A549 (cell line): ENCODE results near the gene KRTAP16-1.

ENCODE experiments used
- CBX2 ChIP-seq: fragments of 200-600 bp; sonication (generic); IDR thresholded peaks from 2 replicates; pipeline ENCODE4 v1.6.1; 2016; ENCODE audit warnings: low read depth, mild to moderate bottlenecking, borderline replicate concordance
- E2F6 ChIP-seq: IDR thresholded peaks from 2 replicates; pipeline ENCODE4 v1.6.1; 2012; ENCODE audit warnings: low read depth, borderline replicate concordance
- HMGXB4 ChIP-seq: fragments of 250-450 bp; sonication (Bioruptor Pico); IDR thresholded peaks from 2 replicates; pipeline ENCODE4 v1.5.0; 2021; ENCODE audit warnings: mild to moderate bottlenecking, moderate library complexity, borderline replicate concordance

GRCh38 chr17:41284546-41284945 lies 24.6 kb downstream of the KRTAP16-1 start:
- TF ChIP-seq CBX2 (no peak), HMGXB4 (CRISPR knock-in tag) (no peak), E2F6 (no peak)
